T follicular helper cell (primary cell): ENCODE measurements around the gene NOSIP.

Source experiments
- DNase-seq: peaks from one replicate; pipeline ENCODE4 v3.0.0-alpha.2; 2020; ENCODE audit warnings: low read depth

NOSIP gene

DNA sequence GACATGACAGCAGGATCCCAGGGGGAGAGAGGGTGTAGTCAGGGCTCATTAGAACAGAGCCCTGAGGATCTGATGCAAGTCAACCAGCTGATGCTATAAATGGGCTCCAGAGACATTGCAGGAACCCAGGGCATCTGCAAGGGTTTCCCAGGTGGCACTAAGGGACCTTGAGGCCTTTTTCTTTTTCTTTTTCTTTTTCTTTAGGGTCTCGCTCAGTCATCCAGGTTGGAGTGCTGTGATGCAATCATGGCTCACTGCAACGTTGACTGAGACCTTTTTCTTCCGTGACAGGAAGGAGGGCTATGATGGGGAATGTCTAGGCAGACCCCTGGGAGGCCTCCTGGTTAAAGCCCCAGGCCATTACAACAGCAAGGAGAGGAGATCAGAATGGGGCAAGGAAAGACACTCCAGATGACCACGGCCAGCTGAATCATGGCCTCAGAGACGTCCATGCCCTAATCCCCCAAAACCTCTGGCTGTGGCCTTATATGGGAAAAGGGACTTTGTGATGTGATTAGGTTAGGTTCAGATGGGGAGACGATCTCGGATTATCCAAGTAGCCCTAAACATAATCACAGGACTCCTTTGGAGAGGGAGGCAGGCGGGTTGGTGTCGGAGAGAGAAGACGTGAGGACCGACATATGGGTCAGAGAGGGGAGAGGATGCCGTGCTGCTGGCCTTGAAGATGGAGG lies 72.4 kb downstream of the NOSIP start:
- DNase-seq: no peak

DNA sequence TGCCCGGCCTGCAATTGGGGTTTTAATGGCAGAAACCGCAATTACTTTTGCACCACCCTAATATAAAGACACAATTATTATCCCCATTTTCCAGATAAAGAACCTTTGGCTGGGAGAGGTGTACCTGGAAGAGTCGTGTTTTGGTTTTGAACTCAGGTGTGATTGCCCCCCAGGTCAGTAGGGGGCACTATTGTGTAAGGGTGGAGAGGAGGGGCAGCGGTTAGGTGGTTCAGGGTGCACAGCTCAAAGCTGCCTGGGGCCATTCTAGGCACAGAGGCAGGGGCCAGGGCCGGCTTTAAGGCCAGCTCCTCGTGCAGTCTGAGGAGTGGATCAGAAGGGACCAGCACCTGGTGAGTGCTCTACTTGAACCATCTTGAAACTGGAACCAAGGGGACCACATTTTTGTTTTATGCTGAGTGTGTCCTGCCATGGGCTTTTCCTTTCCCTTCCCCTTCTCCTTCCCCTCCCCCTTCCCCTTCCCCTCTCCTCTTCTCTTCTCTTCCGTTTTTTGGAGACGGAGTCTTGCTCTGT lies 73.7 kb downstream of the NOSIP start:
- peak; percentile 69 for DNase-seq
